ENCODE results near the gene CDCA3. TPM values are rescaled to one million over a fixed set of nuclear protein-coding genes. Genes with fewer than 3 reads are reported as not detected.

CDCA3 gene
- total RNA-seq, 1 experiment from 2014 or later: 107 TPM

GRCh38 chr12:6799147-6799546, 51.9 kb downstream of the CDCA3 start:
- Histone ChIP-seq H3K4me3 (ENCODE audit: low read depth, low read length, poor library complexity, severe bottlenecking) (no peak overlapping the region), H3K27ac (ENCODE audit: low read depth, low read length, poor library complexity, severe bottlenecking) (no peak overlapping the region), H3K4me1 (ENCODE audit: insufficient read depth, low read length, poor library complexity, severe bottlenecking) (no peaks in the 10 kb centered on the region), H3K9me3 (ENCODE audit: low read depth, low read length, poor library complexity, severe bottlenecking) (no peaks in the 10 kb centered on the region), H3K36me3 (ENCODE audit: insufficient read depth, low read length, poor library complexity, severe bottlenecking) (no peaks in the 10 kb centered on the region), H3K27me3 (replicated peaks; ENCODE audit: insufficient read depth, low read depth, low read length, poor library complexity) (no peaks in the 10 kb centered on the region)
- DNase-seq (ENCODE audit: low spot score): no peak
- TF ChIP-seq, protein P1, sequence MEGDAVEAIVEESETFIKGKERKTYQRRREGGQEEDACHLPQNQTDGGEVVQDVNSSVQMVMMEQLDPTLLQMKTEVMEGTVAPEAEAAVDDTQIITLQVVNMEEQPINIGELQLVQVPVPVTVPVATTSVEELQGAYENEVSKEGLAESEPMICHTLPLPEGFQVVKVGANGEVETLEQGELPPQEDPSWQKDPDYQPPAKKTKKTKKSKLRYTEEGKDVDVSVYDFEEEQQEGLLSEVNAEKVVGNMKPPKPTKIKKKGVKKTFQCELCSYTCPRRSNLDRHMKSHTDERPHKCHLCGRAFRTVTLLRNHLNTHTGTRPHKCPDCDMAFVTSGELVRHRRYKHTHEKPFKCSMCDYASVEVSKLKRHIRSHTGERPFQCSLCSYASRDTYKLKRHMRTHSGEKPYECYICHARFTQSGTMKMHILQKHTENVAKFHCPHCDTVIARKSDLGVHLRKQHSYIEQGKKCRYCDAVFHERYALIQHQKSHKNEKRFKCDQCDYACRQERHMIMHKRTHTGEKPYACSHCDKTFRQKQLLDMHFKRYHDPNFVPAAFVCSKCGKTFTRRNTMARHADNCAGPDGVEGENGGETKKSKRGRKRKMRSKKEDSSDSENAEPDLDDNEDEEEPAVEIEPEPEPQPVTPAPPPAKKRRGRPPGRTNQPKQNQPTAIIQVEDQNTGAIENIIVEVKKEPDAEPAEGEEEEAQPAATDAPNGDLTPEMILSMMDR (conservative IDR thresholded peaks at IDR 0.05; ENCODE audit: low read depth, low read length): no peak
- ChIA-PET POLR2A (ENCODE audit: low non-redundant PET) (no interaction called here), CTCF (no interaction called here)
- BruUV-seq (replicated peaks): no TSS peak
- intact Hi-C loops (cut with micrococcal nuclease; ENCODE audit: unreplicated experiment): no loop called here

Other genes with a start within 250 kb of the CDCA3 start
- 281 and 296 TPM in 2 replicates for gene CHD4, start 243.9 kb downstream of the CDCA3 start, total RNA-seq (2021)
- gene LPAR5, start 215.3 kb downstream of the CDCA3 start, total RNA-seq (2021): 0.15 and 0.17 TPM in 2 replicates
- gene ACRBP, start 203.9 kb downstream of the CDCA3 start, total RNA-seq (2021): 3.0 and 3.6 TPM in 2 replicates
- gene ING4, start 188.2 kb downstream of the CDCA3 start, total RNA-seq (2021): 21.4 and 25.5 TPM in 2 replicates
- 88.8 and 92.5 TPM in 2 replicates for gene ZNF384, start 161.9 kb downstream of the CDCA3 start, total RNA-seq (2021)
- 0.80 and 1.7 TPM in 2 replicates for gene PIANP, start 150.5 kb downstream of the CDCA3 start, total RNA-seq (2021)
- 67.2 and 67.7 TPM in 2 replicates for gene COPS7A, start 127.2 kb downstream of the CDCA3 start, total RNA-seq (2021)
- gene MLF2, start 98.1 kb downstream of the CDCA3 start, total RNA-seq (2021): 242 and 254 TPM in 2 replicates
- 600 and 620 TPM in 2 replicates for gene PTMS, start 84.9 kb downstream of the CDCA3 start, total RNA-seq (2021)
- gene LAG3, start 78.8 kb downstream of the CDCA3 start, total RNA-seq (2021): 4.1 and 5.5 TPM in 2 replicates
- not detected in 2 replicates for gene CD4, start 61.8 kb downstream of the CDCA3 start, total RNA-seq (2021)
- gene GPR162, start 29.5 kb downstream of the CDCA3 start, total RNA-seq (2021): 18.3 and 23.2 TPM in 2 replicates
- 45.3 and 45.6 TPM in 2 replicates for gene P3H3, start 22.9 kb downstream of the CDCA3 start, total RNA-seq (2021)
- 20.7 and 21.8 TPM in 2 replicates for gene GNB3, start 10.4 kb downstream of the CDCA3 start, total RNA-seq (2021)
- gene USP5, start 864 bp upstream of the CDCA3 start, total RNA-seq (2021): 209 and 224 TPM in 2 replicates
- 1,240 and 1,277 TPM in 2 replicates for gene TPI1, start 16.2 kb upstream of the CDCA3 start, total RNA-seq (2021)
- gene SPSB2, start 22.0 kb upstream of the CDCA3 start, total RNA-seq (2021): 8.1 and 10.8 TPM in 2 replicates
- 7.7 and 13.6 TPM in 2 replicates for gene LRRC23, start 53.5 kb upstream of the CDCA3 start, total RNA-seq (2021)
- gene ENO2, start 63.3 kb upstream of the CDCA3 start, total RNA-seq (2021): 138 and 155 TPM in 2 replicates
- 139 and 144 TPM in 2 replicates for gene ATN1, start 76.7 kb upstream of the CDCA3 start, total RNA-seq (2021)
- not detected in 2 replicates for gene RNU7-1, start 92.5 kb upstream of the CDCA3 start, total RNA-seq (2021)
- 226 and 260 TPM in 2 replicates for gene C12orf57, start 92.7 kb upstream of the CDCA3 start, total RNA-seq (2021)
- gene PTPN6, start 100.1 kb upstream of the CDCA3 start, total RNA-seq (2021): 2.3 and 3.3 TPM in 2 replicates
- 340 and 351 TPM in 2 replicates for gene PHB2, start 119.4 kb upstream of the CDCA3 start, total RNA-seq (2021)
- gene EMG1, start 119.6 kb upstream of the CDCA3 start, total RNA-seq (2021): 83.0 and 92.3 TPM in 2 replicates
- gene LPCAT3, start 167.2 kb upstream of the CDCA3 start, total RNA-seq (2021): 56.6 and 60.2 TPM in 2 replicates
- 1.9 and 3.1 TPM in 2 replicates for gene C1S, start 209.4 kb upstream of the CDCA3 start, total RNA-seq (2021)
- gene C1R, start 241.2 kb upstream of the CDCA3 start, total RNA-seq (2021): 10.9 and 15.0 TPM in 2 replicates